Activated CD8-positive, alpha-beta memory T cell treated with anti-CD3 and anti-CD28 coated beads for 24 hours (primary cell): ENCODE results near the gene KCNJ4.

Experiments
- DNase-seq: peaks from one replicate; pipeline ENCODE4 v3.0.0-alpha.2; 2020

The KCNJ4 gene

GRCh38 chr22:38427940-38428339 is 27.1 kb downstream of the KCNJ4 start:
- no peak for DNase-seq

- no peak for DNase-seq
Measured at GRCh38 chr22:38427465-38427864, 27.5 kb downstream of the KCNJ4 start.

- DNase-seq = no peak
Measured at GRCh38 chr22:38426628-38427027, 28.4 kb downstream of the KCNJ4 start.

GRCh38 chr22:38424525-38425080 is 30.4 kb downstream of the KCNJ4 start:
- DNase-seq = no peak

- DNase-seq = no peak
Measured at GRCh38 chr22:38423512-38424503, 31.2 kb downstream of the KCNJ4 start.

GRCh38 chr22:38422611-38423511 is 32.1 kb downstream of the KCNJ4 start:
- DNase-seq = no peak

- DNase-seq = no peak
Measured at GRCh38 chr22:38420734-38421133, 34.3 kb downstream of the KCNJ4 start.

GRCh38 chr22:38419858-38420160 is 35.2 kb downstream of the KCNJ4 start:
- DNase-seq = no peak

- no peak for DNase-seq
Measured at GRCh38 chr22:38419121-38419857, 35.7 kb downstream of the KCNJ4 start.

- no peak for DNase-seq
Measured at GRCh38 chr22:38418589-38418988, 36.4 kb downstream of the KCNJ4 start.

- DNase-seq = no peak
Measured at GRCh38 chr22:38417252-38418060, 37.5 kb downstream of the KCNJ4 start.

GRCh38 chr22:38416621-38417251 is 38.3 kb downstream of the KCNJ4 start:
- no peak for DNase-seq

GRCh38 chr22:38415561-38416321 is 39.3 kb downstream of the KCNJ4 start:
- DNase-seq = no peak

- no peak for DNase-seq
Measured at GRCh38 chr22:38415046-38415445, 40.0 kb downstream of the KCNJ4 start.

GRCh38 chr22:38414009-38414395 is 41.0 kb downstream of the KCNJ4 start:
- DNase-seq = no peak

GRCh38 chr22:38413085-38414008 is 41.7 kb downstream of the KCNJ4 start:
- peak; percentile 47 for DNase-seq

- DNase-seq = peak; percentile 78
Measured at GRCh38 chr22:38412435-38413084, 42.4 kb downstream of the KCNJ4 start.

- DNase-seq = peak; percentile 15
Measured at GRCh38 chr22:38411016-38411415, 44.0 kb downstream of the KCNJ4 start.

GRCh38 chr22:38409916-38410315 is 45.1 kb downstream of the KCNJ4 start:
- peak; percentile 28 for DNase-seq
